GM19193 (cell line): ENCODE results near the gene ROCK2.

Experiments
- POLR2A ChIP-seq: IDR thresholded peaks from 4 replicates; pipeline ENCODE4 v1.6.1; 2011; ENCODE audit not compliant: insufficient read depth, insufficient read length; ENCODE audit errors: extremely low read depth

ROCK2 gene

DNA sequence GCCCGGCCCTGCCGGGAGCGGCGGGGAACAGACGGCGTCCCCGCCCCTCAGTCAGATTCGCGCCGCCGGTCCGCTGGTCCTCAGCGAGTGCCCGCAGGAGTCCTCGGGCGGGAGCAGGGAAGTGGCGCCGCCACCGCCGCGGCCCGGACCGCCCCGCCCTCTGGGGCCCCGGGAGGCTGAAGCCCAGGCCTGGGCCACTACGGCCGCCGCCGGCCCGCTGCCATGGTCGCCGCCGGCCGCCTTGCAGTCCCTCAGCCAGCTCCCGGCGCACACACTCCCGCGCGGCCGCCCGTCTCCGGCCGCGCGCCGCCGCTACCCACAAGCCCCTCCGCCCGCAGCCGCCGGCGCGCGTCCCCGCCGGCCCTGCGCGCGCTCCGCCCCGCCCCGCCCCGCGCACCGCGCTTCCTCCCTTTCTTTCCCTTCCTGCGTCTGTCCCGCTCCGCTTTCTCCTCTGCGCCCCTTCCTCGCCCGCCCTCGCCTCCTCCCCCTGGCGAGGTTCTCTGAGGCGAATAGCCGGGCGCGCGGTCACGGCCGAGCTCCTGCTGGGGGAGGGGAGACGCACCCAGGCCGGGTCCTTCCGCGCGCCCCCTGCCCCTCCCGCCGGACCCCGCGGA lies at the start of gene ROCK2:
TSS of gene ROCK2 (minus strand) at position 295 of the 614 bp plus-strand sequence. CDS start 500 bp downstream, outside the sequence.
- TF ChIP-seq POLR2A, result peak; percentile 65

- no peak for TF ChIP-seq POLR2A
Observed at GRCh38 chr2:11393711-11394236, 49.3 kb upstream of the ROCK2 start.

GRCh38 chr2:11391942-11392266 lies 47.5 kb upstream of the ROCK2 start:
- TF ChIP-seq POLR2A, result no peak

DNA sequence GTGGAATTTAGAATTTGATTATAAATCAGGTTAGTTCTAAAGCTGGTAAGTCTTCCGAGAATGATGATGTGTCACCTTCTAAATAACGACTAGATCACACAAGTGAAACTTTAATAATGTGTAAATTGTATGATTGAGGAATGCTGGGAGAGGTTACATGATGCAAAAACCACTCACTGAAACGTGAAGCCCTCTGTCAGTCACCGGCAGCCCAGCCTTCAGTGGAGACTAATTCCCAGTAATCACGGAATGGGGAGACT lies 45.9 kb upstream of the ROCK2 start:
- no peak for TF ChIP-seq POLR2A

DNA sequence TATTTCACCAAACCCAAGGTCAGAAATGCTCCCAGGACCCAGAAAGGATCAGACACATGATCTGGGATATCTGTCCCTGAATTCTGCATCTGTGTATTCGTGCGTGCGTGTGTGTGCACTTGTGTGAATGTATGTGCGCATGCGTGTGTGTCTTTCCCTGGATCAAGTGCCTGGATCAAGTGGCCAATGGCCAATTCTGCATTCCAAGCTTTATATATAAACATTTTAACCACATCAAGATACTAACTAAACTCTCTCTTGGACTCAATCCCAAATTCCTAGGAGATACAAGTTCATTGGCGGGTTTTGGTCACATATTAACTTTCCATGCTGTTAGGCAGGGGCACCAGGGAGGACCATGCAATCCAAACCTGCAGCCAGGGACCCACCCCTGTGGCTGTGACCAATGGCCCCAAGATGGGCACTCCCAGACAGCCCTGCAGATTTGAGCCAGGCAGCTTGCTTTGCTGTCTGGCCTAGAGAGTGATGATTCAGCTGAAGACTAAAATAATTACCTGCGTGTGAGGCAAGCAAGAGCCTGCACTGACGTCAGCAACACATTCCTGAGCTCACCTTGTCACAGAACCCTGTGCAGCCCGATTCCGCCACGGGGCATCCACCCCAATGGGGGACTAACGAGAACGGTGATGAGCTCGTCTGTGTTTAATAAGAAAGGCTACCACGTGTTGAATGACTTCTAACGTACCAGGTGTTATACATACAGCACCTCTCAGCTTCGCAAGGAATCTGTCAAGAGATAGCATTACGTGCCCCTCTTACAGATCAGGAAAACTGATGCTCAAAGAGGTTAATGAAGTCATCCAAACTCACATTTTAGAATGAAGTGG lies 45.3 kb upstream of the ROCK2 start:
- no peak for TF ChIP-seq POLR2A

DNA sequence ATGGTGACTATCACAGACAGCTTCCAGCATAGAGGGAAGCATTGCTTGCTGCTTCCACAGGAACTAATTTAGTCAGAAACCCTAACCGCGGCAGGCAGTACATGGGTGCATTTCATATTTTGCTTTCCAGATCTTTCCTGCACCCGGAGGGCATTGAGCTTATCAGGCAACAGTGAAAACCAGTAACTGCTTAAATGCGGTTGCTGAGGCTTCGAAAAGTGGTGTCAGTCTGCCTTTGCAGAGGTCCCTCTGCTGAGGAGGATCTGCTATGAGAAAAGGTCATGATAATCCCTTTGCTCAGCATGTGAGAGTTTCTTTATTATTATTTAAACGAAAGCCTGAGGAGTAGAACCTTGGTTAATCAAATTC lies 44.6 kb upstream of the ROCK2 start:
- TF ChIP-seq POLR2A, result no peak

- TF ChIP-seq POLR2A, result no peak
Observed at GRCh38 chr2:11388262-11389051, 44.0 kb upstream of the ROCK2 start.

DNA sequence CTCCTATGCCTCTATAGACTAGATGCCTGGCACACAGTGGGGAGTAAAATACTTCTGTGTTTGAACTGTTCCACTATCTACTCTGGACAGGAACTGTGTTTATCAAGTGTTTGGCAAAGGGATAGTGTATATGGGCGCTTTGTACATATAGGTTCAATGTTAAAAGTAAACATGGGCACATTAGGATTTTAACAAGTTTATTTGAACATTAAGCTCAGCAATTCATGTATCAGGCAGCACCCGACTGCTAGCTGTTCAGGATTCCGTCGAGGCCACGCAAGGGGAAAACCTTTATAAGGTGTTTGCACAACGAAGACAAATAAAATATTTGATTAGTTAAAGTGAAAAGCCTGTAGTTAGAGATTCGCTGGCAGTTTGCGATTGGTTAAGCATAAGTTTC lies 43.4 kb upstream of the ROCK2 start:
- no peak for TF ChIP-seq POLR2A

DNA sequence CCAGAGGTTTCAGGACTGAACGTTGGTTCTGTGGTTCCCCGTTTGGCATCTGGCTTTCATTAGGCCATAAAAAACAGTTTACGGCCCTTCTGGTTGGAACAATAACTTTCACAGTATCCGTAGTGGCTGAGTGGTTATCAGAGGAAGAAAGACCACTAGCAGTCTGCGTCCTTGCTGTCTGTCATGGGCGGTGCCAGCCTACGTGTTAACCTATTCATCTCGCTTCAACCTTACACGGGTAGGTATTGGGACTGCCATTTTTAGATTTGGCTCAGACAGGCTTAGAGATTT lies 42.6 kb upstream of the ROCK2 start:
- no peak for TF ChIP-seq POLR2A

DNA sequence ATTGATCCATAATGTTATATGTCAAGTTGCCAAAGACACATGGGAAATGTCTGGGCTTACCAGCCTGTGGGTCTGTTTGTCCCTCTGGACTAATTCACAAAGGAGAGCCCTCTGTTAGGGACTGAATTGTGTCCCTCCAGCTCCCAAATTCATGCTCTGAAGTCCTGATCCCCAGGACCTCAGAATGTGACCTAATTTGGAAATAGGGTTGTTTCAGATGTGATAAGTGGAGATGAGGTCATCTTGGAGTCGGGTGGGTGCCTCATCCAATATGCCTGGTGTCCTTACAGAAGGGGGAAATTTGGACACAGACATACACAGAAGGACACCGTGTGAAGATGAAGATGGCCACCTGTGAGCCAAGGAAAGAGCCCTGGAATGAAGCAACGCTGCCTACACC lies 41.4 kb upstream of the ROCK2 start:
- no peak for TF ChIP-seq POLR2A

DNA sequence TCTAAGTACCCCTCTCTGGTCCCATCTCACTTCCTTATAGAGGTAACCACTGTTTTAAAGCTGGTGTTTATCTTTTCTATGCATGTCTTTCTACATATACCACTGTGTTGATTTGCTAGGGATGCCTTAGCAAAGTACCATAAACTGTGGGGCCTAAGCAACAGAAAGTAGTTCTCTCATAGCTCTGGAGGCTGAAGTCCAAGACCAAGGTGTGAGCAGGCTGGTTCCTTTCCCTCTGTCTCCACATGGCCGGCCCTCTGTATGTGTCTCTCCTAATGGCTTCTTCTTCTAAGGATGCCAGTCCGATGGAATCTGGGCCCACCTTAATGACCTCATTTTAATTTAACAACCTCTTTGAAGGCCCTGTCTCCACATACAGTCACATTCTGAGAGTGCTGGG lies 40.8 kb upstream of the ROCK2 start:
- no peak for TF ChIP-seq POLR2A

DNA sequence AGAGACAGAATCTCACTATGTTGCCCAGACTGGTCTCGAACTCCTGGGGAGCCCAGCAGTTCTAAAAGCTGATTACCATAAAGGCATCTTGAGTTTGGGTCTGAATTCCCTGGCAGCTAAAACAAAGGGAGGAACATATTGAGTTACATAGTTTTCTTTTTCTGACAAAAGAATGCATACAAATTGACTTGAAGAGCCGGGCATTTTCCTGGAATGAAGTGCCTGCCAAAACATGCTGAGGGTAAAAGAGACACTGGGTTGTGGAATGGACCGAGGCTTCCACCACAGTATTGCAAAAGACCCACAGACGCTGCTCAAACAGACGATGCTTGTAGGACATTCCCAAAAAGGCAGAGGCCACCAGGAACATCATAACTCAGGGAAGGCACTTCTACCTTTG lies 35.1 kb upstream of the ROCK2 start:
- TF ChIP-seq POLR2A, result no peak

DNA sequence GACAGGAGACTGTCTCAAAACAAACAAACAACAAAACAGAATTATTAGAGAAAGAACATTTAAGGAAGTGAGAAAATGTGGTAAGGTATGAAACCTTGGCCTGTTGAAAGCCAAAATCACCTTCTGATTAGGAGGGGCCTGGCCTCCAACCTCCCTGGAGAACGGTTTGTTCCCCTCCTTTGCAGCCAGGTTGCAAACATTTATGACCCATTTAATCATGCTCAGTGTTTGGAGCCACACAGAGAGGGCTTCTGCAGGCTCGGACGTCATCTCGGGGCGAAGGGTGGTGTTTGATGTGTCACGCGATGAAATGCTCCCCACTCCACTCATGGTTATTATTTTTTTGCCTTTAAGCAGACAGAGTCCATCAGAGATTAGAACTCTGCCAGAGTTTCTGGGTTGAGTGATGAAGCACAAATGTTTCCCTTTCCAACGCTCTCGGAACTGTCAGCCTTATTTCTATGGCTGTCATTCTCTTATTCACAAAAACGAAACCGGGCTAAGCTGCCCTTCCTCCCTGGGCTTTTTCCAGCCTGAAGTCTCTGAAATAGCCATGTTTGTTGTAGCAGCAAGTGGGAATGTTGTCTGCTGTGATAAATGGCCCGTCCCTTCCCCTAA lies 33.6 kb upstream of the ROCK2 start:
- no peak for TF ChIP-seq POLR2A

GRCh38 chr2:11376071-11376470 lies 31.6 kb upstream of the ROCK2 start:
- TF ChIP-seq POLR2A, result no peak

DNA sequence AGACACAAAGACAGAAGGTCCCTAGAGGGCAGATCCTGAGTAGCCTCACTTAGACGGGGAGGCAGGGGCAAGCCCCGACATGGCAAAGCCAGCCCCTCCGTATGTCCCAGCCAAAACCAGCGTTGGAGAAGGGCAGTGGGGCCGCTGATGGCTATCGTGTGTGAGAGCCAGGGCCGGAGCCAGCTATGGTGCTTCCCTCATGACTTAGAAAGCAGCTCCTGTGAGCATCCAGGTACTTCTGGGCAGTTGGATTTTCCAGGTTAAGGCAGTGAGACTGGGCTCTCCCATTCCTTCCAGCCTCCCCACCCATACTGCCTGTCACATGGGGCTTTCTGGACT lies 31.2 kb upstream of the ROCK2 start:
- TF ChIP-seq POLR2A, result no peak
